ENCODE measurements around the gene TSC2.
A peak's percentile ranks its signal among the peaks of the same experiment; 100 is the strongest.

DNA sequence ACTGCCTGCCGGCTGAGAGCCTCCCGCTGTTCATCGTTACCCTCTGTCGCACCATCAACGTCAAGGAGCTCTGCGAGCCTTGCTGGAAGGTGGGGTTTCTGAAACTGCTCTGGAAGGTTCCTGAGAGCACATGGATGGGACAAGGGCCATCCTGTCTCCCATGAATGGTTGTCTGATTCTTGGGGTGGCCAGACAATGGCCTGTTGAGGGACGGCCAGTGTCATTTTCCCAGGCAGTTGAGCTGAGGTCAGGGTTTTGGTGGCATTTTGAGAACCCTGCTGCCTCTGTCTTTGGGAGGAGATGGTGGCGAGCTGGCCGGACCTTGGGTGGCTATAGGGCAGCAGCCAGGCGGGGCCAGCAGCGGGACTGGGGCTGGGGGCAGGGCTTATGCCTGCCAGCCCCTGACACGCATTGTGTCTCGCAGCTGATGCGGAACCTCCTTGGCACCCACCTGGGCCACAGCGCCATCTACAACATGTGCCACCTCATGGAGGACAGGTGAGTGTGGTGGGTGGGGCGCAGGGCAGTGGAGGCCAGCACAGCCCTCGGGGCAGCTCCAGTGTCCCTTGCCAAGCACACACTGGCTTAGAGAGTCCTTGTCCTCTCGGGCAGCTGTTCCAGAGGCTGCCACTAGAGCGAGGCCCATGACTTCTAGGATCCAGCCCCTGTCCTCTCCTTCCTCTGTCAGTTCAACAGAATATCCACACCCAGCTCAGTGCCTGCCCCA lies 9.1 kb downstream of the TSC2 start:
- TF ChIP-seq, protein P1, sequence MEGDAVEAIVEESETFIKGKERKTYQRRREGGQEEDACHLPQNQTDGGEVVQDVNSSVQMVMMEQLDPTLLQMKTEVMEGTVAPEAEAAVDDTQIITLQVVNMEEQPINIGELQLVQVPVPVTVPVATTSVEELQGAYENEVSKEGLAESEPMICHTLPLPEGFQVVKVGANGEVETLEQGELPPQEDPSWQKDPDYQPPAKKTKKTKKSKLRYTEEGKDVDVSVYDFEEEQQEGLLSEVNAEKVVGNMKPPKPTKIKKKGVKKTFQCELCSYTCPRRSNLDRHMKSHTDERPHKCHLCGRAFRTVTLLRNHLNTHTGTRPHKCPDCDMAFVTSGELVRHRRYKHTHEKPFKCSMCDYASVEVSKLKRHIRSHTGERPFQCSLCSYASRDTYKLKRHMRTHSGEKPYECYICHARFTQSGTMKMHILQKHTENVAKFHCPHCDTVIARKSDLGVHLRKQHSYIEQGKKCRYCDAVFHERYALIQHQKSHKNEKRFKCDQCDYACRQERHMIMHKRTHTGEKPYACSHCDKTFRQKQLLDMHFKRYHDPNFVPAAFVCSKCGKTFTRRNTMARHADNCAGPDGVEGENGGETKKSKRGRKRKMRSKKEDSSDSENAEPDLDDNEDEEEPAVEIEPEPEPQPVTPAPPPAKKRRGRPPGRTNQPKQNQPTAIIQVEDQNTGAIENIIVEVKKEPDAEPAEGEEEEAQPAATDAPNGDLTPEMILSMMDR (conservative IDR thresholded peaks at IDR 0.05; ENCODE audit: low read depth, low read length), result peak; percentile 24; the same call in 1 of the 2 replicates
- TF ChIP-seq EZH2 (IDR thresholded peaks at IDR 0.05; ENCODE audit: low read length, unreplicated experiment) (no peak), EZH2phosphoT487 (IDR thresholded peaks at IDR 0.05; ENCODE audit: borderline replicate concordance, low read length) (no peak)

All from PC-3 (cell line).